Activated T-helper 1 cell treated with anti-CD3 and anti-CD28 coated beads, Interleukin-2, amount 50 U/mL, for 16 hours (primary cell): ENCODE data around the gene SLC30A7.
A peak's percentile ranks its signal among the peaks of the same experiment; 100 is the strongest.
"Not testable (repeated sequence)": the region's sequence is repeated elsewhere in the genome, so short reads cannot be mapped to it uniquely, and the experiment has no call there.

ENCODE experiments used
- DNase-seq, 2 donors: peaks; one replicate each; pipeline ENCODE4 v3.0.0-alpha.2; 2020; ENCODE audit warnings: low read depth in 1 of 2, low spot score in 1 of 2

Gene SLC30A7

GRCh38 chr1:100889869-100890482 lies 5.9 kb upstream of the SLC30A7 start:
- not testable (repeated sequence) for DNase-seq

GRCh38 chr1:100891380-100891779 lies 4.5 kb upstream of the SLC30A7 start:
- DNase-seq: no peak

- DNase-seq: no peak
Observed at GRCh38 chr1:100892554-100892953, 3.3 kb upstream of the SLC30A7 start.

- DNase-seq: no peak
Observed at GRCh38 chr1:100893718-100894117, 2.2 kb upstream of the SLC30A7 start.

- DNase-seq: peak; percentile 11 to 46
Observed at GRCh38 chr1:100894603-100895539, 1.0 kb upstream of the SLC30A7 start, which contains the start of gene EXTL2. TSS of gene EXTL2 (minus strand) at chr1:100894842. CDS start at chr1:100888757, 6,085 bp downstream.

- peak; percentile 14 to 38 for DNase-seq
Observed at GRCh38 chr1:100896481-100896982, 642 bp downstream of the SLC30A7 start.

GRCh38 chr1:100902365-100902764 lies 6.5 kb downstream of the SLC30A7 start:
- no peak for DNase-seq

GRCh38 chr1:100903777-100904176 lies 7.9 kb downstream of the SLC30A7 start:
- no peak for DNase-seq

GRCh38 chr1:100904528-100904927 lies 8.6 kb downstream of the SLC30A7 start:
- DNase-seq: no peak

- DNase-seq: no peak
Observed at GRCh38 chr1:100905181-100905580, 9.3 kb downstream of the SLC30A7 start.

- DNase-seq: no peak
Observed at GRCh38 chr1:100907887-100908286, 12.0 kb downstream of the SLC30A7 start.

- no peak for DNase-seq
Observed at GRCh38 chr1:100909018-100909417, 13.1 kb downstream of the SLC30A7 start.

GRCh38 chr1:100912019-100912418 lies 16.1 kb downstream of the SLC30A7 start:
- no peak for DNase-seq

- no peak for DNase-seq
Observed at GRCh38 chr1:100921110-100921706, 25.3 kb downstream of the SLC30A7 start.

GRCh38 chr1:100924212-100924611 lies 28.3 kb downstream of the SLC30A7 start:
- no peak for DNase-seq

GRCh38 chr1:100924991-100925390 lies 29.1 kb downstream of the SLC30A7 start:
- DNase-seq: no peak

- no peak for DNase-seq
Observed at GRCh38 chr1:100926240-100926639, 30.4 kb downstream of the SLC30A7 start.

GRCh38 chr1:100927276-100927675 lies 31.4 kb downstream of the SLC30A7 start:
- DNase-seq: no peak

GRCh38 chr1:100928128-100928527 lies 32.2 kb downstream of the SLC30A7 start:
- no peak for DNase-seq

- DNase-seq: no peak
Observed at GRCh38 chr1:100930494-100930893, 34.6 kb downstream of the SLC30A7 start.

GRCh38 chr1:100931716-100932115 lies 35.8 kb downstream of the SLC30A7 start:
- DNase-seq: no peak

- not testable (repeated sequence) for DNase-seq
Observed at GRCh38 chr1:100933555-100933954, 37.7 kb downstream of the SLC30A7 start.
